Effector CD4-positive, alpha-beta T cell (primary cell): Measurements from ENCODE around the gene PPP1R14B.

ENCODE experiments used
- DNase-seq: peaks from one replicate; pipeline ENCODE4 v3.0.0-alpha.2; 2020

The PPP1R14B gene

GRCh38 chr11:64229744-64230170 is 17.0 kb downstream of the PPP1R14B start:
- DNase-seq = no peak

- DNase-seq = no peak
Measured at GRCh38 chr11:64229090-64229743, 17.5 kb downstream of the PPP1R14B start.

DNA sequence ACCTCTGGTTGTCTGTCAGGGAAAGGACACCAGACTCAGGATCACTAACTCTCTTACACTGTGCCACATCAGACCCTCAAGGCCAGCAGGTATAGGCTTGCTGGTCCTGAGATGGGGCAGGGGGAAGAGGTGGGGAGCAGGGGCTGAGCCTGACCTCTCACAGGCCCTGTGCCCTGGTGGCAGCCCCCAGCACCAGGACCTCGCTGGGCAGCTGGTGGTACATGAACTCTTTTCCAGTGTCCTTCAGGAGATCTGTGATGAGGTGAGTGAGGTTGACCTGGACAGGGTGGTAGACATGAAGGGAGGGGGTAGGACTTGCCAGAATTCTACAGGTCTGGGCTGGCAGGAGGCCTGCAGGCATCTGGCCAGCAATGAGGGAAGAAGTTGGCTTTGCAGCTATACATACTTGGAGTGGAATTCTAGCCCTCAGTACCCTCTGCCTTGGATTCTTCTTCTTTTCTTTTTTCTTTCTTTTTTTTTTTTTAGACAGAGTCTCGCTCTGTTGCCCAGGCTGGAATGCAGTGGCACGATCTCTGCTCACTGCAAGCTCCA is 19.3 kb downstream of the PPP1R14B start:
- no peak for DNase-seq

GRCh38 chr11:64226507-64227051 is 20.2 kb downstream of the PPP1R14B start:
- DNase-seq = peak; percentile 52

DNA sequence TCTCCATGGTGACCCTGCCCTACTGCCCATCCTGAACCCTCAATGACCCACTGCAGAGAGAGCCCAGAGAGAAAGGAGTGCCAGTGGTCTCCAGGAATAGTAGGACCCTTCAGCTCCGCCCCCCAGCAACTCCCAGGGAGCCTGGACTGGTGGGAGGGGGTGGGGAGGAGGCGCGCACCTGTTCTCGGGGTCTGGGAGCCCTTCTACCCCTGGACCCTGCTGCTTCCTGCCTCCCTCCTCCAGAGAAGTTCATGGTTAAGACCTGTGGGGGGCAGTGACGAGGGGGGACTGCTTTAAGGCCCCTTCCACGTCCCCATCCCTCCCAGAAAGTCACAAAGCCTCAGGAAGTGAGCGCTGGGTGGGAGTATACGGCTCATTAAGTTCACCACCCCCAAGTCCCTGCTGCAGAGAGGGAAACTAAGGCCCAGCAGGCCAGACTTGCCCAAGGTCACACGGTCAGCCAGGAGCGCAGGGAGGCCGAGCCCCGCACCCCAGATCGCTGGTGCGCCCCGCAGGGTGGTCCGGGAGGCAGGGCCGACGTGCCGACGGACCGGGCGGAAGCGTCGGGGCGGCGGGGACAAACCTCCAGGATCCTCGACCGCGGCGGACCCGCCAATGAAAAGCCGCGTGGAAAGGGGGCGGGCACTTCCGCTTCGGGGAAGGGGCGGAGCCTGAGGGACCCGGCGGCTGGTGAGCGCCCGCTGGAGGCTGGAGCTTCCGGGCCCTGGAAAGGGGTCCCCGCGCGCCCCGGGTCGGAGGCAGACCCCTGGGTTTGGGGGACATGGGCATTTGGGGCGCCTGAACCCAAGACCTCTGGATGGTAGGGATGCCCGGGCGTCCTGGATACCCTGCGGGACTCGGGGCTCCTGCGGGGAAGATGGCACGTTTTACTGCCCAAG is 20.9 kb downstream of the PPP1R14B start, which contains the start of the genes NUDT22 and TRPT1:
TSS of gene NUDT22 (plus strand) at position 667 of the 899 bp plus-strand sequence. CDS start 379 bp downstream, outside the sequence.
TSS of gene TRPT1 (minus strand) at position 579 of the 899 bp plus-strand sequence. CDS start at position 253, 326 bp downstream.
- peak; percentile 87 for DNase-seq

- DNase-seq = no peak
Measured at GRCh38 chr11:64224891-64225607, 21.7 kb downstream of the PPP1R14B start.

- no peak for DNase-seq
Measured at GRCh38 chr11:64224151-64224890, 22.4 kb downstream of the PPP1R14B start.

DNA sequence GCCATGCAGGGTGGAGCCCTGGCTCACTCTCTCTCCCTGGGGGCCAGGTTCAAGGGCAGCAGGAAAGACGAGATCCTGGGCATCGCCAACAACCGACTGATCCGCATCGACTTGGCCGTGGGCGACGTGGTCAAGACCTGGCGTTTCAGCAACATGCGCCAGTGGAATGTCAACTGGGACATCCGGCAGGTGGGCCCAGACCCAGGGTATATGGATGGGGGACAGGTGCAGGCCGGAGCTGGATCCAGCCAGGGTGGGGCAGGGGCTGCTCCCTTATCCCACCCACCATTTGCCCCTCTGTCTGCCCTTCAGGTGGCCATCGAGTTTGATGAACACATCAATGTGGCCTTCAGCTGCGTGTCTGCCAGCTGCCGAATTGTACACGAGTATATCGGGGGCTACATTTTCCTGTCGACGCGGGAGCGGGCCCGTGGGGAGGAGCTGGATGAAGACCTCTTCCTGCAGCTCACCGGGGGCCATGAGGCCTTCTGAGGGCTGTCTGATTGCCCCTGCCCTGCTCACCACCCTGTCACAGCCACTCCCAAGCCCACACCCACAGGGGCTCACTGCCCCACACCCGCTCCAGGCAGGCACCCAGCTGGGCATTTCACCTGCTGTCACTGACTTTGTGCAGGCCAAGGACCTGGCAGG is 23.6 kb downstream of the PPP1R14B start:
- DNase-seq = no peak

DNA sequence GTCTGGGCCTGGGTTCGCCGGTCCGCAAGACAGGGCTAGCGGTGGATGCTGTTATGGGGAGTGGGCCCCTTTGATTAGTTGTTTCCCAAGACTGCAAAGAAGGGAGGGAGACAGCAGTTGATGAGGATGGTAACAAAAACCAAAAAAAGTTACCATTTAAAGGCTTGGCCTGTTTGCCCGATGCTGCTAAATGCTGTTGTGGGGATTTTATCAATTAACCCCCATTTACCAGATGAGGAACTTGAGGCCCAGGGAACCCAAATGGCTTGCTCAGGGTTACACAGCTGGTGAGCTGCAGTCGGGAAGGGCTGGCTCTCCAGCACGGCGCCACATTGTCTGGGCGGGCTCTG is 24.1 kb downstream of the PPP1R14B start:
- no peak for DNase-seq

- no peak for DNase-seq
Measured at GRCh38 chr11:64220798-64221197, 25.9 kb downstream of the PPP1R14B start.

- DNase-seq = no peak
Measured at GRCh38 chr11:64220271-64220670, 26.5 kb downstream of the PPP1R14B start.

DNA sequence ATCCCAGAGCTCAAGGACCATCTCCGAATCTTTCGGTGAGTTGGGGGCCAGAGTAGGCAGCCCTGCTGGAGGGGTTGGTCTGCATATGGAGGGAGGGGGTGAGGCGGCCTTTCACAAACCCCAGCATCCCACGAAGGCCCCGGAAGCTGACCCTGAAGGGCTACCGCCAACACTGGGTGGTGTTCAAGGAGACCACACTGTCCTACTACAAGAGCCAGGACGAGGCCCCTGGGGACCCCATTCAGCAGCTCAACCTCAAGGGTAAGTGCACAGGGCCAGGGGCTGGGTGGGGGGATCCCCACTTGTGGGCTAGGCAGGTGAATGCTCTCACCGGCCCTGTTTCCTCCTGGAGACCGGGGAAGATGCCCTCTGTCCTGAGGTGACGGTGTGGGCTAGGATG is 27.0 kb downstream of the PPP1R14B start:
- no peak for DNase-seq

DNA sequence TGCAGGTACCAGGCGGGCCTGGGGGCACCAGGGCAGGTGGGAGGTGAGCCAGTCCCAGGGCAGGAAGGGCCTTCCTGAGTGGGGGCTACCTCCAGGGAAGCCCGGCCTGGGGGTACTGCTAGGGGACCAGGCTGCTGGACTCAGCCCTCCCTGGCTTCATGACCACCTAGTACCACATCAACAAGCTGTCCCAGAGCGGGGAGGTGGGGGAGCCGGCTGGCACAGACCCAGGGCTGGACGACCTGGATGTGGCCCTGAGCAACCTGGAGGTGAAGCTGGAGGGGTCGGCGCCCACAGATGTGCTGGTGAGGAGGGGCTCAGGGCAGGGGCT is 27.4 kb downstream of the PPP1R14B start:
- no peak for DNase-seq

DNA sequence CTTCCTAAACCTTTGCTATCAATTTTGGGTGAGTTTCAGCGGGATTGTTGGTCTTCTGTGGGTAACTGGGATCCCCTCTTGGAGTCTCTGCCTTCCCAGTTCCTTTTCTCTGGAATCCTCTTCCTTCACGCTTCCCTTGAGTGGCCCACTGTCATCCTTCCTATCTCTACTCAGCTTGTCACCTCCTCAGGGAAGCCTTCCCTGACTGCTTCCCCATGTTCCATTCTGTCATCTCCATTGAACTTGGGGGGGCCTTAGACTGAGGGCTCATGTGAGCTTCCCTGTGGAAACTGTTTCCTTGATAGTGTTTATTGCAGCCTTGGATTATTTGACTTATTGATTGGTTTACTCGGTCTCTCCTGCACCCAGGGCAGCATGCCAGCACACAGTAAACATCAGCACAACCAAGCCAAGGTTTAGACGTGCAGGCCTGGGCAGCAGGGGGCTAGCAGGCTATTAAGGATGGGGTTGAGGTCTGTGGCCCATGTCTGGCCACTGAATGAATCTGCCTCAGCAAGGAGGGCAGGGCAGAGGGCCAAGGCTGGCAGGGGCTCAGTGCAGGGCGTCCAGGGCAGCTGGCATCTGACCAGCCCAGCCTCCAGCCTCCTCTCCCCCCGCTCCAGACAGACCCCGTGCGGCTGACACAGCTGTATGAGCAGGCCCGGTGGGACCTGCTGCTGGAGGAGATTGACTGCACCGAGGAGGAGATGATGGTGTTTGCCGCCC is 28.0 kb downstream of the PPP1R14B start:
- no peak for DNase-seq

- DNase-seq = no peak
Measured at GRCh38 chr11:64216879-64217278, 29.9 kb downstream of the PPP1R14B start.

DNA sequence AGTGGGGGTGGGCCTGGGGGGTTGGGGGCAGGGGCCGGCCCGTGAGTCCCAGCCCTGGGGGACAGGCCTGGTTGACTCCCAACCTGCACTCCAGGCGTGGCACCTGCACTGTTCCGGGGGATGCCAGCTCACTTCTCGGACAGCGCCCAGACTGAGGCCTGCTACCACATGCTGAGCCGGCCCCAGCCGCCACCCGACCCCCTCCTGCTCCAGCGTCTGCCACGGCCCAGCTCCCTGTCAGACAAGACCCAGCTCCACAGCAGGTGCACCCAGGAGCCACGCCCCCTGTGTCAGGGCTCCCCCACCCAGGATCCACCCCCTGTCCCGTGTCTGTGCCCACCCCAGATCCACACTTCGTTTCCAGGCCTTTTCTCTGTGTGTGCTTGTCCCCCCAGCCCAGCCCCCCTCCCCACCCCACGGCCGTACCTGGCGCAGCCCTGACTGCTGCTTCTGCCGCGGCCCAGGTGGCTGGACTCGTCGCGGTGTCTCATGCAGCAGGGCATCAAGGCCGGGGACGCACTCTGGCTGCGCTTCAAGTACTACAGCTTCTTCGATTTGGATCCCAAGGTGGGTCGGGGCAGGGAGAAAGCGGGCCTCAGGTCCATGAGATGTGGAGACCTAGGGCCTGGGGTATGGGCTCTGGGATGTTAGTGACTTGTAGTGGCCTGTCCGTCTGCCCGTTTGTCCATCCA is 35.4 kb downstream of the PPP1R14B start:
- DNase-seq = no peak

- DNase-seq = no peak
Measured at GRCh38 chr11:64210301-64211020, 36.3 kb downstream of the PPP1R14B start.

DNA sequence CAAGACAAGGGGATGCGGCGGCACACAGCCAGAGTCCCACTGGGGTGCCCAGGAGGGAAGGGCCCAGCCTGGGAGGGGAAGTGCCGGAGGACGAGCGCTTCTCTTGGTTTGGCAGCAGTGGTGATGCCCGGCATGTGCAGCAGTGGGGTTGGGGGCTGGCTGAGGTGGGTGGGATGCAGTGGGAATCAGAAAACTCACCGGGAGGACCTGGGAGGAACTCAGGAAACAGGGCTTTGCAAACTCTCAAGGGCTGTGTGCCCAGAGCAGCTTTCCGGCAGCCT is 37.2 kb downstream of the PPP1R14B start:
- no peak for DNase-seq

DNA sequence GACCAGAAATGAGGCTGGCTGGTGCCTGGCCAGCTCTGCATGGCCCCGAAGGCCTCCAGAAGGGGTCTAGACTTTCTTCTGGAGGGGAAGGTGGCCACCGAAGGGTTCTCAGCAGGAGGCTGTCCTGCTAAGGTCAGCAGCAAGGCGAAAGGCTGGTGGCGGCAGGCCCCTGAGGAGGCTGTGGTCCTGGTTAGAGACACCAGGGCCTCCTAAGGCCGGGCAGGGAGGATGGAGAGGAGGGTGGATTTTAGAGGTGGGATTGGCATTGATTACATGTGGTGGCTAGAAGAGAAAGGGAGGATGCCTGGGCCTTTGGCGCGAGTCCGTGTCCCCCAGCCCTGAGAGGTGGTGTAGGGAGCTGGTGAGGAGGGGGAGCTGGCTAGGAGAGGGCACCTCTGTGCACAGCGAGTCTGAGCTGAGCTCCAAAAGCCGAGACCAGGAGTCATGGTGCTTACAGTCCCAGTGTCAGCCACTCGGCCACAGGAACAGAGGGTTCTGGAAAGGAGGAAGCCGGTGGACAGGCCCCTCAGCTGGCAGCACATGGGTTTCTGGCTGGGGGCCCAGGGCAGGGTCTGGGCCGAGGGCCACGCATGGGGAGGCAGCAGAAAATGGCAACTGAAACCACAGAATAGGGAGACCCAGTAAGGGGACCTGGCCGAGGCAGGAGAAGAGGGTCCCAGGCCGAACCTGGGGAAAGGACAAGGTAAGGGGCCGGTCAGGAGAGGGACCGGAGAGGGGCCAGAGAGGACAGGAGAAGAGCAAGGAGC is 37.8 kb downstream of the PPP1R14B start:
- no peak for DNase-seq
